HFF-Myc (cell line): ENCODE results near the gene ACTG1.

Experiments used
- DNase-seq: peaks from one replicate; pipeline ENCODE4 v3.0.0-alpha.2; 2011; ENCODE audit warnings: low read depth; ENCODE audit errors: extremely low read depth
- H3K4me3 ChIP-seq: replicated peaks from 2 replicates; pipeline ENCODE4 v1.5.1; 2011; ENCODE audit warnings: low read depth, mild to moderate bottlenecking, control low read depth, low read length
- TF ChIP-seq, protein P1 (sequence below): IDR thresholded peaks from 2 replicates; pipeline ENCODE4 v1.5.1; 2012; ENCODE audit warnings: mild to moderate bottlenecking, low read depth, low read length, control low read depth; ENCODE audit errors: missing control alignments

The ACTG1 gene

DNA sequence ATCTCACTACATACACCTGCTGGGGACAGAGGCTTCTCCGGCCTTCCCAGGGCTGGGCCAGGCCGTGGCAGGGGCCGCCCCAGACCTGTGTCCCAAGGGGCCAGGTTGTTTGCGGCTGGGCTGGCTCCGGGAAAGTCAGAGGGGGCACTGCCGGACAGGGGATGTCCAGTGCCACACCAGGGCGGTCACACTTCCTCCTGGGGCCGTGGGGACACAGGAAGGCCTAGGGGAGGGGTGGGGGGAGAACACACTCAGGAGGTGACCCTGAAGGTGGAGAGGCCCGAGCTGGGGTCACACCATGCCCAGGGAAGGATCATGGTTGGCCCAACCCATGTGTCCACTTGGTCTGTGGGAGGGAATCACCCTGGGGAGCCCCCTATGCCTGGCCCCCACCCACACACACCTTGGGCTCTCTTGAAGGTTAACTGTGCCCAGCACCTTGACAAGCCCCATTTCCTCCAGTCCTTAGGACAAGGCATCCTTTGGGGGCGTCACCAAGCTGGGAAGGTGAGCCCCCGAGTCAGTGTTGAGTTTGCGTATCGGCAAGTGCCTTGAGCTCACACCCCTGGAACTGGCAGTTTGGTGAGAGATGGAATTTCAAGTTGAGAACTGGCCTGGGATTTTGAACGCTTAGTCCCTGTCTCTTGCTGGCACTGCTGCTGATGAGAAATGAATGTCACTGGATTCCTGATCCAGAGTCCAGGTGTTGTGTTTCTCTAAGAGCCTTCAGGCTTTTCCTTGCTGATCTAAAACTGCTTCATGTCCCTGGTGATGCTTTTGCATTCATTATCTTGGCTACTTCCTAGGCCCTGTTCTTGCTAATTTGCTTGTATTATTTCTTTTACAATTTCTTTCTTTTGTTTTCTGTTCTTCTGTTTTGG lies 7.7 kb upstream of the ACTG1 start:
- TF ChIP-seq, protein P1, sequence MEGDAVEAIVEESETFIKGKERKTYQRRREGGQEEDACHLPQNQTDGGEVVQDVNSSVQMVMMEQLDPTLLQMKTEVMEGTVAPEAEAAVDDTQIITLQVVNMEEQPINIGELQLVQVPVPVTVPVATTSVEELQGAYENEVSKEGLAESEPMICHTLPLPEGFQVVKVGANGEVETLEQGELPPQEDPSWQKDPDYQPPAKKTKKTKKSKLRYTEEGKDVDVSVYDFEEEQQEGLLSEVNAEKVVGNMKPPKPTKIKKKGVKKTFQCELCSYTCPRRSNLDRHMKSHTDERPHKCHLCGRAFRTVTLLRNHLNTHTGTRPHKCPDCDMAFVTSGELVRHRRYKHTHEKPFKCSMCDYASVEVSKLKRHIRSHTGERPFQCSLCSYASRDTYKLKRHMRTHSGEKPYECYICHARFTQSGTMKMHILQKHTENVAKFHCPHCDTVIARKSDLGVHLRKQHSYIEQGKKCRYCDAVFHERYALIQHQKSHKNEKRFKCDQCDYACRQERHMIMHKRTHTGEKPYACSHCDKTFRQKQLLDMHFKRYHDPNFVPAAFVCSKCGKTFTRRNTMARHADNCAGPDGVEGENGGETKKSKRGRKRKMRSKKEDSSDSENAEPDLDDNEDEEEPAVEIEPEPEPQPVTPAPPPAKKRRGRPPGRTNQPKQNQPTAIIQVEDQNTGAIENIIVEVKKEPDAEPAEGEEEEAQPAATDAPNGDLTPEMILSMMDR = no peak
- no peak overlapping the region for H3K4me3 ChIP-seq
- DNase-seq = no peak

DNA sequence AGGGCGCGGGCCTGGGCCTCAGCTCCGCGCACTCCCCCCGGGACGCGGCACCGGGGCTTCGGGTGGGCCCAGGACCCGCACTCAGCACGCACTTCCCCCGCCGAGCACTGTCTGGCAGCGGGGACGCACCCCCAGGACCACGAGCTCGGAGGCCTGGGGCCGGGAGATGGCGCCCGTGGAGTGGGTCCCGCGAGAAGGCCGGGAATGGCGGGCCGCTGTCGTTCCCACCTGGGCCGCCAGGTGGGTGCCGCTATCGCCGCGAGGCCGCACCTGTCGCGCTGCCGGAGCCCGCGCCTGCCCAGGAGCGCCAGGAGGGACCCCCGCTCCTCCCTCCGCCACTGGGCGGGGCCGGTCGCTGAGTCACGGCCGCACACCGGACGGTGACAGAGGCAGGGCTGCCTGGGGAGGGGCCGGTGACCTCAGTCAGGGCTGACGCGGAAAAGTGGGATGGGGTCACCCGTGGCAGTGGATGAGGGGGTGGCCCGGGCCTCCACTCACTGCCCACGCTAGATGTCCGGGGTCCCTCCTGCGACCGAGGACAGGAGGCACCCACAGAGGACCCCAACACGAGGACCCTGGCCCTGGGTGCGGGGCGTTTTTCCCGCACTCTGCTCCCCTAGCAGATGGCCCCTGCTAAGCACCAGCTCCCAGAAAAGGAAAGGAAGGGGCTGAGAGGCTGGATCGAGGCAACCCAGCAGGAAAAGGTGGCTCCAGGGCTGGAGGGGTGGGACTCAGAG lies 6.9 kb upstream of the ACTG1 start:
- H3K4me3 ChIP-seq = peak overlapping the region; percentile 33
- no peak for DNase-seq

DNA sequence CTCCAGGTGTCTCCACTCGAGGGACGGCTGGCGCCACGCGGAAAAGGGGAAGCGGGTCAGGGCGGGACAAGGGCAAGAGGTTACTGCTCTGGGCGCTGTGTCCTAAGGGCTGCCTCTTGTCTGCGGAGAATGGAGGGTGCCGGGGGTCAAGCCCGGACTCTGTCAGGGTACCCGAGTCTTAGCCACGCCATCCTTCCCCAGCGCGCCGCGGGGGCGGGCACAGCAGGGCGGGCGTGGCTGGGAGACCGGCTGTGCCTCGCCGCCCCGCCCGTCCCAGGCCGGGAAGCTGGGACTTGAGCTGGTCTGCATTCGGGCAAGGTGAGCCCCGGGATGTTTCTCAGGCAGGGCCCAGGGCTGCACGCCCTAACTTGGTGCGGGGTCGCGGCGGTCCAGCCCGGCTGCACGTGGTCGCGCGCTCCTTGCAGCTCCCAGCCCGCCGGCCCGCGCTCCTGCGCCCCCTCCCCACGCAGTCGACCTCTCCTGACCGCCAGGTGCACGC lies 6.2 kb upstream of the ACTG1 start:
- TF ChIP-seq, protein P1 = no peak
- no peak for DNase-seq
- peak overlapping the region; percentile 33 for H3K4me3 ChIP-seq

More for the DNA sequence above, 6.9 kb upstream of the ACTG1 start:
- TF ChIP-seq, protein P1 = no peak

DNA sequence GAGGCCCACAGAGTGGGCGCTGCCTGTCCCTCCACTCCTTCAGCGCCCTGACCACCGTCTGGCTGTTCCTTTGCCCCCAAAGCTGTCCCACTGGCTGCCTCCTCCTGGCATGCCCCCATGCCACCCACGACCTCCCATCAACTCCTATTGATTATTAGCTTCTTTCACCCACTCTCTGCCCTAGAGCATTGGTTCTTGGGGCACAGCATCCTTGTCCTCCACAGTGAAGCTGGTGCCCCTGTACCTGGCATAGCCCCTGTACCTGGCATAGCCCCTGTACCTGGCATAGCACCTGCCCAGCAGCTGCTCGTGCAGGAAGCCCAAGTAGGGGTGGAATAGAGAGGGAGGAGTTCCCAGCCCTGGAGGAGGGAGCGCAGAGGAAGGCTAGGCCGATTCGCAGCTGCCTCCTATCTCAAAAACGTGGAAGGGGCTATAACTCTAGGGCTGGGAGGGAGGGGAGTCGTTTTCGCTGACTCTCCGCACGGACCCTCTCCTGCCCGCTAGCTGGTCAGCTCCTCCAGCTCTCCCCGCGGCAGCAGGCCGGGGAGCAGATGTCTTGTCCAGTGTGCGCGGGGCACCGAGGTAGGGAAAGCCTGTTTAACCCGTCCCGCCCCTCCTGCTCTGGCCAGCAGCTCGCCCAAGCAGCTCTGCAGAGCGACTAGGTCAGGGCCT lies 5.7 kb upstream of the ACTG1 start:
- no peak for DNase-seq
- H3K4me3 ChIP-seq = peak overlapping the region; percentile 33
- TF ChIP-seq, protein P1 = no peak

DNA sequence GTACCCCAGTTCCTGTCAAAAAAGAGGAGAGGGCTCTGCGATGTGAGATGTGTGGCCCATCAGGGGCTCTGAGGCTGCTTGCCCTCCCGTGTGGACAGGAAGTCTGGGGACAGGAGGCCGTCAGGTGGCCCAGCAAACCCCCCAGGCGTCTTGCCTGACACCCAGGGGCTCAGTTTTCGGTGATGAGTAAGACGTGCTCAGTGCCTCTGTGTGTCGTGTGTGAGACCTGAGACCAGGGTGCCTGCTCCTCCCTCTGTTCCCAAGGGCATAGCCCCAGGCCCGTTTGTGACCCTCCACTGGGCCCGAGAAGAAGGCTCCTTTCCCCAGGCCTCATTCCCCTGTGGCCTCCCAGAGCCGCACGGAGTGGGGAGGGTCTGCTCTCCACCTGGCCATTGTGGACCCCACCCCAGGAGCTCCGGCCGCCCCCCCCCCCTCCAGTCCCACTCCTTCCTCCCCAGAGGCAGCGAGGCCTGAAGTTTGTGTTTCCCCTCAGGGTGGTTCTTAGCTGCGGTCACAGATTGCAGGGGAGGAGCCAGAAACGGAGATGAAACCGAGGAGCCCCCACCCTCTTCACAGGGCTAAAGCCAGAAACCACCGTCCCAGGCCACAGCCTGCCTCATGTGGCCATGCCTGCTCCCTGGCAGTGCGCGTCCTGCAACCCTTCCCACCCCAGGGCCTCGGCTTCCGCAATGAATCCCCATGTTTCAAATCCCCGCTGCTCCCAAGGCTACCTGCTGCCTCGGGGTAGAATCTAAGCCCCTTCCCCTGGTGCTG lies 4.9 kb upstream of the ACTG1 start:
- DNase-seq = no peak
- TF ChIP-seq, protein P1 = no peak
- H3K4me3 ChIP-seq = no peak overlapping the region

DNA sequence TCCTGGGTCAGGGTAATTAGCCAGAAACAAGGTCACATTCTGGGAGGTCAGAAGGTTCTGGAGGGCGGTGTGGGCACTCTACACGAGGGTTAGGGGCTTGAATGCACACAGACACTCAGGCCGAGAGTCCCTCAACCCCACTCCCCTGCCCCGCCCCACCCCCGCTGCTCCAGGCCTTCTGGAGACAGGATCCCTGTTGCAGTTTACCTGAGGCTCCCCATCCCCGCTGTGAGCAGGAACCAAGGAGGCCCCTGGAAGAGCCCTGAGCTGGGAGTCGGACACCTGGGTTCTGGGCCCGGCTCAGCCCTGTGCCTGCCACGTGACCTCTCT lies 4.4 kb upstream of the ACTG1 start:
- TF ChIP-seq, protein P1 = no peak
- H3K4me3 ChIP-seq = peak overlapping the region; percentile 69
- DNase-seq = no peak
